MM.1S (cell line): Measurements from ENCODE around the gene LRRN2.

ENCODE experiments used
- DNase-seq: peaks from one replicate; pipeline ENCODE4 v3.0.0-alpha.2; 2015
- H2AFZ ChIP-seq: fragments of 300-600 bp; sonication (generic); 2 replicates; pipeline ENCODE4 v1.6.0; 2016; ENCODE audit warnings: antibody characterized with exemption, low read length
- H3F3A ChIP-seq: fragments of 300-600 bp; sonication (generic); 2 replicates; pipeline ENCODE4 v1.6.1; 2016; ENCODE audit warnings: mild to moderate bottlenecking, antibody characterized with exemption, low read length, moderate library complexity, mixed read lengths; ENCODE audit not compliant: insufficient read depth
- H3K27ac ChIP-seq: fragments of 300-600 bp; sonication (generic); 2 replicates; pipeline ENCODE4 v1.5.1; 2016; ENCODE audit warnings: mild to moderate bottlenecking, low read length
- H3K27me3 ChIP-seq: fragments of 300-600 bp; sonication (generic); replicated peaks from 2 replicates; pipeline ENCODE4 v1.6.0; 2016; ENCODE audit warnings: low read length; ENCODE audit not compliant: insufficient read depth
- H3K36me3 ChIP-seq: fragments of 300-600 bp; sonication (generic); replicated peaks from 2 replicates; pipeline ENCODE4 v1.6.1; 2016; ENCODE audit warnings: mild to moderate bottlenecking, low read length, mixed read lengths; ENCODE audit not compliant: insufficient read depth
- H3K4me1 ChIP-seq: fragments of 300-600 bp; sonication (generic); 2 replicates; pipeline ENCODE4 v1.6.1; 2016; ENCODE audit warnings: low read length, mixed read lengths
- H3K4me2 ChIP-seq: fragments of 300-600 bp; sonication (generic); 2 replicates; pipeline ENCODE4 v1.6.0; 2016; ENCODE audit warnings: low read depth, low read length
- H3K4me3 ChIP-seq: fragments of 300-600 bp; sonication (generic); 2 replicates; pipeline ENCODE4 v1.5.1; 2016; ENCODE audit warnings: low read length, mixed read lengths
- H3K79me2 ChIP-seq: fragments of 300-600 bp; sonication (generic); 2 replicates; pipeline ENCODE4 v1.6.1; 2016; ENCODE audit warnings: mixed run types, low read length, mixed read lengths
- H3K9ac ChIP-seq: fragments of 300-600 bp; sonication (generic); 2 replicates; pipeline ENCODE4 v1.6.1; 2016; ENCODE audit warnings: low read length, mixed read lengths
- H3K9me2 ChIP-seq: fragments of 300-600 bp; sonication (generic); replicated peaks from 2 replicates; pipeline ENCODE4 v1.6.1; 2016; ENCODE audit warnings: mild to moderate bottlenecking, low read length, mixed read lengths; ENCODE audit not compliant: insufficient read depth
- H3K9me3 ChIP-seq: fragments of 300-600 bp; sonication (generic); replicated peaks from 2 replicates; pipeline ENCODE4 v1.6.1; 2016; ENCODE audit warnings: mild to moderate bottlenecking, low read length, mixed read lengths; ENCODE audit not compliant: insufficient read depth
- H4K20me1 ChIP-seq: fragments of 300-600 bp; sonication (generic); 2 replicates; pipeline ENCODE4 v1.6.1; 2016; ENCODE audit warnings: mild to moderate bottlenecking, low read length, moderate library complexity, mixed read lengths; ENCODE audit not compliant: insufficient read depth
- EZH2 ChIP-seq: fragments of 300-600 bp; sonication (generic); optimal IDR thresholded peaks from 2 replicates; pipeline ENCODE3; 2017; ENCODE audit warnings: low read depth, mild to moderate bottlenecking, antibody characterized with exemption, low read length, mixed read lengths
- EZH2phosphoT487 ChIP-seq: fragments of 300-600 bp; sonication (generic); IDR thresholded peaks from 2 replicates; pipeline ENCODE4 v1.6.1; 2018; ENCODE audit warnings: antibody characterized with exemption, low read length
- TF ChIP-seq, protein P1 (sequence below): fragments of 300-600 bp; sonication (generic); IDR thresholded peaks from 2 replicates; pipeline ENCODE4 v1.5.1; 2016; ENCODE audit warnings: antibody characterized with exemption, low read length, mixed read lengths

LRRN2 gene

GRCh38 chr1:204651843-204652421, 33.6 kb downstream of the LRRN2 start:
- TF ChIP-seq, protein P1, sequence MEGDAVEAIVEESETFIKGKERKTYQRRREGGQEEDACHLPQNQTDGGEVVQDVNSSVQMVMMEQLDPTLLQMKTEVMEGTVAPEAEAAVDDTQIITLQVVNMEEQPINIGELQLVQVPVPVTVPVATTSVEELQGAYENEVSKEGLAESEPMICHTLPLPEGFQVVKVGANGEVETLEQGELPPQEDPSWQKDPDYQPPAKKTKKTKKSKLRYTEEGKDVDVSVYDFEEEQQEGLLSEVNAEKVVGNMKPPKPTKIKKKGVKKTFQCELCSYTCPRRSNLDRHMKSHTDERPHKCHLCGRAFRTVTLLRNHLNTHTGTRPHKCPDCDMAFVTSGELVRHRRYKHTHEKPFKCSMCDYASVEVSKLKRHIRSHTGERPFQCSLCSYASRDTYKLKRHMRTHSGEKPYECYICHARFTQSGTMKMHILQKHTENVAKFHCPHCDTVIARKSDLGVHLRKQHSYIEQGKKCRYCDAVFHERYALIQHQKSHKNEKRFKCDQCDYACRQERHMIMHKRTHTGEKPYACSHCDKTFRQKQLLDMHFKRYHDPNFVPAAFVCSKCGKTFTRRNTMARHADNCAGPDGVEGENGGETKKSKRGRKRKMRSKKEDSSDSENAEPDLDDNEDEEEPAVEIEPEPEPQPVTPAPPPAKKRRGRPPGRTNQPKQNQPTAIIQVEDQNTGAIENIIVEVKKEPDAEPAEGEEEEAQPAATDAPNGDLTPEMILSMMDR = no peak
- TF ChIP-seq EZH2 (no peak), EZH2phosphoT487 (no peak)
- H3K9ac ChIP-seq = no peak overlapping the region
- no peak overlapping the region for H3K27ac ChIP-seq
- H3K4me1 ChIP-seq = 0 out of 2 replicates have a peak, but pooled peaks cover 2% of the 10 kb centered on the region
- H3K4me2 ChIP-seq = no peak overlapping the region
- H3K9me3 ChIP-seq = no peaks in the 10 kb centered on the region
- no peaks in the 10 kb centered on the region for H3K27me3 ChIP-seq
- H3F3A ChIP-seq = no peaks in the 10 kb centered on the region
- H3K9me2 ChIP-seq = no peaks in the 10 kb centered on the region
- no peak overlapping the region for H3K4me3 ChIP-seq
- no peaks in the 10 kb centered on the region for H3K79me2 ChIP-seq
- H2AFZ ChIP-seq = no peak overlapping the region
- no peaks in the 10 kb centered on the region for H4K20me1 ChIP-seq
- DNase-seq = no peak
- no peaks in the 10 kb centered on the region for H3K36me3 ChIP-seq

GRCh38 chr1:204650911-204651570, 34.5 kb downstream of the LRRN2 start:
- Histone ChIP-seq H3K9ac (no peak overlapping the region), H3K36me3 (no peaks in the 10 kb centered on the region), H4K20me1 (no peaks in the 10 kb centered on the region), H3K4me2 (no peak overlapping the region), H3K9me2 (no peaks in the 10 kb centered on the region), H3K27ac (no peak overlapping the region), H3K4me1 (0 out of 2 replicates have a peak, but pooled peaks cover 2% of the 10 kb centered on the region), H3K79me2 (no peaks in the 10 kb centered on the region), H3K4me3 (no peak overlapping the region), H2AFZ (no peak overlapping the region), H3K27me3 (no peaks in the 10 kb centered on the region), H3K9me3 (no peaks in the 10 kb centered on the region), H3F3A (no peaks in the 10 kb centered on the region)
- TF ChIP-seq EZH2 (no peak), EZH2phosphoT487 (no peak)
- TF ChIP-seq, protein P1 = no peak
- no peak for DNase-seq

DNA sequence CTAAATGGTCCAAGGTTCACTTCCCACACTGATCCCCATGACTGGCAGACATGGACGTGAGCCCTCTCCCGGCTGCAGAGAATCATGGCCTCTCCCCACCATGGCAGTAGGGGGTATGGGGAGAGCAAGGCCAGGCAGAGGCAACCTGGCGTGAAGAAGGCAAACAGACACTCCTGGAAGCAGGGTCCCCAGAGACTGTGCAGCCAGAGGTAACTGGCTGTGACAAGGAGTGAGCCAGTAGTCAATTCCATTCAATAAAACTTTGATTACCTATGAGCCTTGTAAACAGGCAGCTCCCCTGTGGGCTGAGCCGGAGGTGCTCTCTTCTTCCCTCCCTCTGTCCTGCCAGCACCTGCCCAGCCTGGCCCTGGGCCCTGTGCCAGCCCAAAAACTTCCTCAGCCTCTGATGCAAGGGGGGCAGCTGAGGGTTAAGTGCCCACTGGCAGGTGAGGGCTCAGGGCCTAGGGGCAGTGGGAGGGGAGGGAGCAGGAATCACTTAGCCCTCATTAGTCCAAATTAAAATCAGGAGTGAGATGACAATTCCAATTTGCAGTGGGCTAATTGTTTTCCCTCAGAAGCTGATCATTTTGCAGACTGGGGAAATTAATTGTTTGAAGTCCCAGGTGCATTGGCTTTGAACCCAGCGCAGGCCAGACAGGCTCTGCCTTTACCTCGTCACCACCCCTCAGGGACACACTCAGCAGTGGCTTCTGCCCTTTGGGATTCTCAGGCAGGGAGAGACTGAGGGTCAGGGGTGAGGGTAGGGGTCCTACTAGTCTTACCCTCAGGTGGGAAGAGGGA, 35.6 kb downstream of the LRRN2 start:
- H3K9ac ChIP-seq = no peak overlapping the region
- TF ChIP-seq EZH2 (no peak), EZH2phosphoT487 (no peak)
- TF ChIP-seq, protein P1 = no peak
- no peak overlapping the region for H3K4me3 ChIP-seq
- 0 out of 2 replicates have a peak, but pooled peaks cover 2% of the 10 kb centered on the region for H3K4me1 ChIP-seq
- no peaks in the 10 kb centered on the region for H3F3A ChIP-seq
- H3K27ac ChIP-seq = no peak overlapping the region
- no peaks in the 10 kb centered on the region for H4K20me1 ChIP-seq
- no peaks in the 10 kb centered on the region for H3K79me2 ChIP-seq
- H3K4me2 ChIP-seq = no peak overlapping the region
- H3K9me2 ChIP-seq = no peaks in the 10 kb centered on the region
- no peaks in the 10 kb centered on the region for H3K27me3 ChIP-seq
- no peak overlapping the region for H2AFZ ChIP-seq
- no peak for DNase-seq
- no peaks in the 10 kb centered on the region for H3K9me3 ChIP-seq
- H3K36me3 ChIP-seq = no peaks in the 10 kb centered on the region
